ENCODE results near the gene KIFC1. TPM values are rescaled to one million over a fixed set of nuclear protein-coding genes. Genes with fewer than 3 reads are reported as not detected.

Gene KIFC1
- total and polyA plus RNA-seq, 2 experiments from 2014 or later, result 4.0 to 14.4 TPM

DNA sequence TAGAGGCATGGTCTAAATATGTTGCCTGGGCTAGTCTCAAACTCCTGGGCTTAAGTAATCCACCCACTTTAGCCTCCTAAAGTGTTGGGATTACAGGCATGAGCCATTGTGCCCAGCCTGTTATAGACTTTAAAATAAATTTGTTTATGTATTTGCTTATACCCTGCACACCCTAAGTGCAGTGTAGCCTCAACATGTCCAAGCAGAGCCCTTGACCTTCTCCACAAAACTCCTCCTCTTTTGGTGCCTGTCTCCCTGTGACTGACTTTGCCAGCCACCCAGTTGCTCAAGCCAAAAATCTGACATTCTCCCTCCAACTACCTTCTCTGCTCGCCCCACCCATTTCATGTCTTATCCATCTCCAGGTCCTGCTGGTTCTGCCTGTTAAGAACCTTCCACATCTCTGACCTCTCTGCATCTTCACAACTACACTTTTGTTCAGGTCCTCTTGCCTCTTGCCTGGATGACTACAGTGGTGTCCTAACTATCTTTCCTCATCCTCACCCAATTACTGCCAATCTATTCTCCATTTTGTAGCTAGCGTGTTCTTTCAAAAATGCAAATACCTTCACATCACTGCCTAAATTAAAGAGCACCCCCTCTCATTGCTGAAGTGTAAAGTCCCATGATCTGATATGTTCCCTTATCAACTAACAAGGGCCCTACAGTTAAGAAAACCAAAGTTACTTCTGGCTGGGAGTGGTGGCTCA lies 11.2 kb upstream of the KIFC1 start:
- peaks cover 14% of the 10 kb centered on the region for H3K4me1 ChIP-seq (ENCODE audit: insufficient read depth)
- no peaks in the 10 kb centered on the region for H3K9me3 ChIP-seq (ENCODE audit: low read depth)
- no peak overlapping the region for H2AFZ ChIP-seq
- in situ Hi-C loops (cut with MboI), result no loop called here
- H3K9me2 ChIP-seq (ENCODE audit: insufficient read depth), result no peaks in the 10 kb centered on the region
- no peak overlapping the region for H3K4me2 ChIP-seq (ENCODE audit: unreplicated experiment)
- no peak for DNase-seq
- H3K79me2 ChIP-seq (ENCODE audit: insufficient read depth), result no peaks in the 10 kb centered on the region
- no peaks in the 10 kb centered on the region for H3K27me3 ChIP-seq (replicated peaks; ENCODE audit: insufficient read depth)
- H4K20me1 ChIP-seq (ENCODE audit: insufficient read depth), result no peaks in the 10 kb centered on the region
- TF ChIP-seq EZH2phosphoT487 (IDR thresholded peaks at IDR 0.05; ENCODE audit: insufficient read depth, low read depth) (no peak), EZH2 (IDR thresholded peaks at IDR 0.05; ENCODE audit: insufficient read depth, poor library complexity, severe bottlenecking) (no peak)
- no peak overlapping the region for H3K27ac ChIP-seq
- WGBS, 2 experiments (ENCODE audit: low coverage in 1 of 2, low lambda C conversion rate in 2 of 2, missing lambda C conversion rate in 2 of 2), result 93 to 95% methylated on average over 2 of the region's 2 CpGs
- H3K9ac ChIP-seq, result no peak overlapping the region
- H3F3A ChIP-seq (ENCODE audit: insufficient read depth), result peaks cover 7% of the 10 kb centered on the region; the same call in 1 of the 2 replicates
- no peak overlapping the region for H3K4me3 ChIP-seq
- H3K36me3 ChIP-seq (ENCODE audit: low read depth), result no peaks in the 10 kb centered on the region

DNA sequence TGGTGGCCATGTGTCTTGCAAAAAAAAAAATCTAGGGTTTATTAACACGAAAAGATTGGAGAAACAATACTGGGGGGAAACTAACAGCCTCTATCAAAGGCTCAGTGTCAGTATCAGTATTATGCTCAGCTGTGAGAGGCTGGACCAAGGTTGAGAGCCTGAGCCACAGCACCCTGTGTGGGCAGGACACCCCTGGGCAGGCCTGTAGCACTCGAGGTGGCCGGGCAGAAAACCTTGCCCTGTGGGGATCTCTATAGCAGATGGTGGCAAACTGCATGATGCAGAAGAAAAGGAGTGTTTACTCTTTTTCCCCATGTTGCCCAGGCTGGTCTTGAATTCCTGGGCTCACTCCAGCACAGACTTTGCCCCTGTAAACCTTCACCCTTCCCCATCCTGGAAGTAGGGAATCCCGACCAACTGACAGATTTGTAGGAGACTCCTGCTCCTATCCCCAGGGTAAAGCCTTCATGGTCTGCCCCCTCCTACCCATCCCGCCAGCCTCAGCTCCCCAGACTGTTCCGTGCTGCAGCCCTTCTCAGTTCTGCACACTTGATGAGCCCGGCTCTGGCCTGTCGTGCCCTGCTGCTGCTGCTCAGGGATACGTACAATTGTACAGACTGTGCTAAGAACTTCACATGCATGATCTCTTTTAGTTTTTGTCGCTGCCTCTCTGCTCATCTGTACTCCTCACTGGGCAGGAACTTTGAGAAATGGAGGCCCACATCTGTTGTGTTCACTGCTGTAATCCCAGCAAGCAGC lies 8.0 kb upstream of the KIFC1 start:
- no peak overlapping the region for H3K4me2 ChIP-seq (ENCODE audit: unreplicated experiment)
- H3K4me1 ChIP-seq (ENCODE audit: insufficient read depth), result no peaks in the 10 kb centered on the region
- H3K79me2 ChIP-seq (ENCODE audit: insufficient read depth), result no peaks in the 10 kb centered on the region
- H4K20me1 ChIP-seq (ENCODE audit: insufficient read depth), result no peaks in the 10 kb centered on the region
- H3K9me3 ChIP-seq (ENCODE audit: low read depth), result no peaks in the 10 kb centered on the region
- no peaks in the 10 kb centered on the region for H3K36me3 ChIP-seq (ENCODE audit: low read depth)
- H3K27me3 ChIP-seq (replicated peaks; ENCODE audit: insufficient read depth), result no peaks in the 10 kb centered on the region
- H2AFZ ChIP-seq, result no peak overlapping the region
- no peak overlapping the region for H3K9ac ChIP-seq
- H3K9me2 ChIP-seq (ENCODE audit: insufficient read depth), result no peaks in the 10 kb centered on the region
- H3K4me3 ChIP-seq, result no peak overlapping the region
- no peak overlapping the region for H3K27ac ChIP-seq
- H3F3A ChIP-seq (ENCODE audit: insufficient read depth), result no peaks in the 10 kb centered on the region
- in situ Hi-C loops (cut with MboI), result no loop called here
- DNase-seq, result no peak
- WGBS, 2 experiments (ENCODE audit: low coverage in 1 of 2, low lambda C conversion rate in 2 of 2, missing lambda C conversion rate in 2 of 2), result 59 to 61% methylated on average over 10 of the region's 10 CpGs
- TF ChIP-seq EZH2 (IDR thresholded peaks at IDR 0.05; ENCODE audit: insufficient read depth, poor library complexity, severe bottlenecking), result no peak

DNA sequence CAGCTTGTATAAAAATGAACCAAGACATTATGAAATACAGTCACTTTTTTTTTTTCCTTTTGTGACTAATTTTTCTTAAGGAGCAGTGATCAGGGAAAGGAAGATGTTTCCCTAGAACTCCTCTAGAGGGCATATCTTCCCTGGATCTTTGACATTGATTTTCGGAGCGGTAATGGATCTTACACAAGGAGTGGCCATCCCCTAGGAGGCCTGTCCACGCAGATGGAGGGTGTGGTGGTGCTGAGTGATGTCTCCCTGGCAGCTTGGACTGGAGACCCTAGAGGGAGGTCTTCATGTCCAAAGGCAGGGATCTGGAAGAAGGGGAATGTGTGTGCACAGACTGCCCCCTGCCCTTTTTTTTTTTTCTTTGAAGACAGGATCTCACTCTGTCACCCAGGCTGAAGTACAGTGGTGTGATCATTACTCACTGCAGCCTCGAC lies 7.0 kb upstream of the KIFC1 start:
- Histone ChIP-seq H3K79me2 (ENCODE audit: insufficient read depth) (no peaks in the 10 kb centered on the region), H3K4me2 (ENCODE audit: unreplicated experiment) (no peak overlapping the region), H3K9me3 (ENCODE audit: low read depth) (no peaks in the 10 kb centered on the region), H3K9me2 (ENCODE audit: insufficient read depth) (no peaks in the 10 kb centered on the region), H3K4me1 (ENCODE audit: insufficient read depth) (no peaks in the 10 kb centered on the region), H3K27ac (no peak overlapping the region), H3K27me3 (replicated peaks; ENCODE audit: insufficient read depth) (no peaks in the 10 kb centered on the region), H3F3A (ENCODE audit: insufficient read depth) (no peaks in the 10 kb centered on the region), H4K20me1 (ENCODE audit: insufficient read depth) (no peaks in the 10 kb centered on the region), H3K4me3 (no peak overlapping the region), H3K9ac (no peak overlapping the region), H3K36me3 (ENCODE audit: low read depth) (no peaks in the 10 kb centered on the region), H2AFZ (peak overlapping the region; percentile 71)
- WGBS, 2 experiments (ENCODE audit: low coverage in 1 of 2, low lambda C conversion rate in 2 of 2, missing lambda C conversion rate in 2 of 2), result 2 to 5% methylated on average over 4 of the region's 4 CpGs
- peak; percentile 90 for DNase-seq
- TF ChIP-seq EZH2phosphoT487 (IDR thresholded peaks at IDR 0.05; ENCODE audit: insufficient read depth, low read depth) (no peak), EZH2 (IDR thresholded peaks at IDR 0.05; ENCODE audit: insufficient read depth, poor library complexity, severe bottlenecking) (no peak)
- in situ Hi-C loops (cut with MboI), result no loop called here

DNA sequence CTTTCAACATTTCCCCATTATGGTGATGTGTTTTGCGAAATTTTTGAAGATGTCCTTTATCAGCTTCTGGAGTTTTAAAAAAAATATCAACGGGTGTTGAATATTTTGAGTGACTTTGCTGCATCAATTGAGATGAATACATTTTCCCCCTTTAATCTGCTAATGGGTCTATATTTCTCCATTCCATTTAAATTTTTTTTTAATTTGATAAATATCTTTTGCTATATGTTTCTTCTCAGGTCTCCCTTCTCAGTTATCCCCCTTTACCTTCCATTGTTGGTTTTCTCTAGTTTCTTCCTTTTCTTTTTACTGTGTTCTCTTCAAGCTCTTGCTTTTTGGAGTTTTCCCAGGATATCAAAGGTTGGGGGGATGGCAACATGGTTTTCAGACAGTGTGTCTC lies 1.4 kb upstream of the KIFC1 start:
- H3K27ac ChIP-seq, result no peak overlapping the region
- DNase-seq, result no peak
- no peak overlapping the region for H3K9ac ChIP-seq
- no peaks in the 10 kb centered on the region for H3K27me3 ChIP-seq (replicated peaks; ENCODE audit: insufficient read depth)
- TF ChIP-seq EZH2phosphoT487 (IDR thresholded peaks at IDR 0.05; ENCODE audit: insufficient read depth, low read depth), result no peak
- no peak for TF ChIP-seq EZH2 (IDR thresholded peaks at IDR 0.05; ENCODE audit: insufficient read depth, poor library complexity, severe bottlenecking)
- no peaks in the 10 kb centered on the region for H4K20me1 ChIP-seq (ENCODE audit: insufficient read depth)
- no peaks in the 10 kb centered on the region for H3K9me3 ChIP-seq (ENCODE audit: low read depth)
- H3K36me3 ChIP-seq (ENCODE audit: low read depth), result no peaks in the 10 kb centered on the region
- in situ Hi-C loops (cut with MboI), result no loop called here
- H3F3A ChIP-seq (ENCODE audit: insufficient read depth), result peaks cover 13% of the 10 kb centered on the region; the same call in 1 of the 2 replicates
- peaks cover 32% of the 10 kb centered on the region for H3K79me2 ChIP-seq (ENCODE audit: insufficient read depth)
- H3K9me2 ChIP-seq (ENCODE audit: insufficient read depth), result no peaks in the 10 kb centered on the region
- H3K4me1 ChIP-seq (ENCODE audit: insufficient read depth), result peaks cover 8% of the 10 kb centered on the region; the same call in 1 of the 2 replicates
- no peak overlapping the region for H3K4me2 ChIP-seq (ENCODE audit: unreplicated experiment)
- H2AFZ ChIP-seq, result no peak overlapping the region
- 91 to 94% methylated on average over 2 of the region's 2 CpGs for WGBS, 2 experiments (ENCODE audit: low coverage in 1 of 2, low lambda C conversion rate in 2 of 2, missing lambda C conversion rate in 2 of 2)
- no peak overlapping the region for H3K4me3 ChIP-seq
